HepG2 (cell line): ENCODE results near the gene MIB1. TPM values are rescaled to one million over a fixed set of nuclear protein-coding genes. Genes with fewer than 3 reads are reported as not detected.

ENCODE experiments used
- ATAC-seq: fragments of 200-7000 bp; cut with Tn5 transposase; 3 replicates; pipeline ENCODE4 v1.9.1; 2020; ENCODE audit warnings: mild to moderate bottlenecking, moderate library complexity
- BruUV-seq: library from RNA; stranded (reverse); fragments of 400-500 nt; replicated peaks from 2 replicates; lab custom pipeline; 2021; lab: Mats Ljungman, UMichigan
- CTCF ChIA-PET: fragments of 300-600 bp; formaldehyde crosslinking; extraction: SDS; loops from one replicate; lab custom pipeline; 2021; ENCODE audit warnings: low total read pairs, inconsistent platforms, low intra/inter-chr PET ratio; lab: Yijun Ruan, JAX
- POLR2A ChIA-PET: fragments of 350-600 bp; sonication (Branson Sonifier 250); formaldehyde crosslinking; loops from one replicate; lab custom pipeline; 2020; ENCODE audit warnings: antibody characterized with exemption, inconsistent platforms; lab: Yijun Ruan, JAX
- DNase-seq: peaks from one replicate; pipeline ENCODE4 v3.0.0-alpha.2; 2015; ENCODE audit warnings: low spot score
- FAIRE-seq: peaks from 3 replicates; lab custom pipeline; 2011; peaks lifted over from hg19 to GRCh38; lab: Jason Lieb, UNC
- H2AFZ ChIP-seq: one replicate; pipeline ENCODE4 v1.6.1; 2011; ENCODE audit warnings: low read length, inconsistent platforms
- H3K27ac ChIP-seq: fragments of 300-600 bp; 3 replicates; pipeline ENCODE4 v1.8.0; 2011; ENCODE audit warnings: mixed run types, mild to moderate bottlenecking, mixed read lengths, low read length, inconsistent platforms; ENCODE audit not compliant: insufficient read depth; ENCODE audit errors: extremely low read length
- H3K27me3 ChIP-seq, 2 experiments: fragments of 200-600 bp in 1 of 2; 2 replicates in 1 of 2; 3 replicates in 1 of 2; pipeline versions ENCODE4 v1.6.0 to v1.8.0; 2011; ENCODE audit warnings: low read length in 2 of 2, mild to moderate bottlenecking in 2 of 2, moderate library complexity in 2 of 2, inconsistent platforms in 1 of 2; ENCODE audit not compliant: insufficient read depth in 2 of 2, control insufficient read depth in 1 of 2
- H3K36me3 ChIP-seq, 2 experiments: fragments of 200-600 bp in 1 of 2; replicated peaks in 1 of 2; 2 replicates in 1 of 2; 3 replicates in 1 of 2; pipeline versions ENCODE4 v1.5.1 to v1.8.0; 2011; ENCODE audit warnings: low read length in 2 of 2, inconsistent platforms in 1 of 2; ENCODE audit not compliant: insufficient read depth in 2 of 2, control insufficient read depth in 1 of 2
- H3K4me1 ChIP-seq: 2 replicates; pipeline ENCODE4 v1.5.1; 2012; ENCODE audit warnings: low read length, inconsistent platforms; ENCODE audit not compliant: insufficient read depth
- H3K4me2 ChIP-seq: 2 replicates; pipeline ENCODE4 v1.6.0; 2011; ENCODE audit warnings: low read depth, low read length, inconsistent platforms
- H3K4me3 ChIP-seq, 3 experiments: fragments of 200-600 bp in 1 of 3; sonication (generic), shearing (Covaris generic) in 1 of 3; replicated peaks in 1 of 3; 2 replicates each; pipeline ENCODE4 v1.5.1; 2011 to 2016; ENCODE audit warnings: low read length in 3 of 3, inconsistent platforms in 2 of 3, low read depth in 2 of 3, mild to moderate bottlenecking in 2 of 3, control low read depth in 1 of 3, mixed read lengths in 1 of 3; ENCODE audit not compliant: insufficient read depth in 1 of 3
- H3K79me2 ChIP-seq: one replicate; pipeline ENCODE4 v1.6.1; 2011; ENCODE audit warnings: low read length, inconsistent platforms; ENCODE audit not compliant: insufficient read depth
- H3K9ac ChIP-seq: 2 replicates; pipeline ENCODE4 v1.6.0; 2011; ENCODE audit warnings: mild to moderate bottlenecking, low read depth, low read length, inconsistent platforms; ENCODE audit not compliant: insufficient read depth
- H3K9me3 ChIP-seq: 2 replicates; pipeline ENCODE4 v1.5.1; 2012; ENCODE audit warnings: mild to moderate bottlenecking, low read length
- H4K20me1 ChIP-seq: 2 replicates; pipeline ENCODE4 v1.6.0; 2011; ENCODE audit warnings: inconsistent platforms, mild to moderate bottlenecking, low read length, moderate library complexity; ENCODE audit not compliant: insufficient read depth
- ARNT ChIP-seq: fragments of 450-650 bp; IDR thresholded peaks from 2 replicates; pipeline ENCODE4 v1.6.1; 2017
- CBX1 ChIP-seq: IDR thresholded peaks from one replicate; pipeline ENCODE4 v1.6.1; 2016; ENCODE audit warnings: antibody characterized with exemption, low read depth
- CENPT ChIP-seq: sonication (generic); formaldehyde crosslinking; IDR thresholded peaks from 2 replicates; pipeline ENCODE4 v1.8.0; 2022; ENCODE audit warnings: low read depth, mild to moderate bottlenecking, moderate library complexity, missing genetic modification reagents
- LCORL ChIP-seq, 2 experiments: fragments of 450-650 bp in 1 of 2; sonication (generic) in 1 of 2; formaldehyde crosslinking in 1 of 2; IDR thresholded peaks; 2 replicates each; pipeline versions ENCODE4 v1.5.0 to v1.6.1; 2017 to 2020; ENCODE audit warnings: antibody characterized with exemption in 1 of 2, missing genetic modification reagents in 1 of 2
- MED1 ChIP-seq: sonication (generic); formaldehyde crosslinking; IDR thresholded peaks from 2 replicates; pipeline ENCODE4 v1.4.0; 2020; ENCODE audit warnings: missing genetic modification reagents
- MXD4 ChIP-seq: IDR thresholded peaks from 2 replicates; pipeline ENCODE4 v1.6.1; 2016; ENCODE audit warnings: mild to moderate bottlenecking, missing biosample characterization, missing genetic modification reagents
- NR3C1 ChIP-seq: sonication (generic); formaldehyde crosslinking; IDR thresholded peaks from 2 replicates; pipeline ENCODE4 v1.4.0; 2020; ENCODE audit warnings: missing genetic modification reagents
- RFXANK ChIP-seq: IDR thresholded peaks from 2 replicates; pipeline ENCODE4 v1.6.1; 2016
- SALL1 ChIP-seq: sonication (generic); formaldehyde crosslinking; IDR thresholded peaks from 2 replicates; pipeline ENCODE4 v1.8.0; 2022; ENCODE audit warnings: mild to moderate bottlenecking, missing genetic modification reagents
- SRSF4 ChIP-seq: fragments of 200-400 bp; formaldehyde crosslinking; IDR thresholded peaks from one replicate; pipeline ENCODE4 v1.6.1; 2018; ENCODE audit warnings: mild to moderate bottlenecking, low read depth, low read length, moderate library complexity; ENCODE audit not compliant: poor library complexity, severe bottlenecking
- ZBTB21 ChIP-seq: sonication (generic); formaldehyde crosslinking; IDR thresholded peaks from 2 replicates; pipeline ENCODE4 v1.4.0; 2020; ENCODE audit warnings: missing genetic modification reagents
- ZNF225 ChIP-seq: sonication (generic); formaldehyde crosslinking; IDR thresholded peaks from 2 replicates; pipeline ENCODE4 v1.4.0; 2020; ENCODE audit warnings: mild to moderate bottlenecking, missing genetic modification reagents
- ZNF543 ChIP-seq: sonication (generic); formaldehyde crosslinking; IDR thresholded peaks from 2 replicates; pipeline ENCODE4 v1.4.0; 2020; ENCODE audit warnings: mild to moderate bottlenecking, missing genetic modification reagents
- ZNF891 ChIP-seq: sonication (generic); formaldehyde crosslinking; IDR thresholded peaks from 2 replicates; pipeline ENCODE4 v1.5.0; 2020; ENCODE audit warnings: mild to moderate bottlenecking, missing genetic modification reagents
- in situ Hi-C: cut with HindIII; loops from 2 replicates; pipeline ENCODE4 v1.10.0; 2017; ENCODE audit warnings: low pct_unique_long_range_greater_than_20kb; ENCODE audit not compliant: extremely low pct_ligation_motif_present
- intact Hi-C: fragments of 100-400 bp; cut with micrococcal nuclease; formaldehyde crosslinking; loops from one replicate; pipeline ENCODE4 v1.10.0; 2022; ENCODE audit not compliant: unreplicated experiment
- polyA plus RNA-seq, 8 experiments: library from polyadenylated mRNA; depleted of rRNA in 3 of 8; stranded (reverse) in 7 of 8; unstranded in 1 of 8; fragments of >200 nt; fragmentation: Illumina TruSeq in 4 of 8; extraction: Trizol in 4 of 8; gene quantifications; 2 replicates each; pipeline versions ENCODE4 v1.2.1 to v1.2.3, GENCODE V29; 2011 to 2016; ENCODE audit warnings: low read depth in 4 of 8, missing spikeins in 1 of 8, mixed read lengths in 1 of 8; ENCODE audit not compliant: insufficient read depth in 1 of 8
- total RNA-seq, 5 experiments: library from RNA; depleted of rRNA; stranded (reverse); fragments of >200 nt; fragmentation: Illumina TruSeq; extraction: Trizol; gene quantifications; 2 replicates each; pipeline ENCODE4 v1.2.3, GENCODE V29; 2016; ENCODE audit warnings: low read depth in 1 of 5

Gene MIB1
- total and polyA plus RNA-seq, 2 of the 13 experiments (the other 11 are each of a cell fraction or from before 2014, with no cell fraction given) = 12.0 to 47.0 TPM

DNA sequence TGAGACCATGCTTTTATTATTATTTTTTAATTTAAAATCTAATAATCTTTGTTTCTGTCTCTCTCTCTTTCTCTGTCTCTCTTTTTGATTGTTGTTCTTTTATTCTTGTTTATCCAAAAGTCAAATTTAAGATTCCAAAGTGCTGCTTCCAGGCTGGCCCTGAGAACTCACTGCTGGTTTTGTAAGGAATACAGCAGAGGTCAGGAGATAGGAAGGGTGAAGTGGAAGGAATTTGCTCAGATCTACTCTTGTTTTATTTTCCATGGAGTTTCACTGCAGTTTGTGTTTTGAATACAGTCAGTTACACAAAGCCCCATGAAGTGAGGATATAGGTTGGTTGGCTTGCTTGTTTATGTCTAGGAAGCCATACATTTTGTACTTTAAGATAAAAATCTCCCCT, 168.1 kb downstream of the MIB1 start:
- FAIRE-seq (no peak), DNase-seq (no peak), ATAC-seq (no peak)
- no peaks in the 10 kb centered on the region for H3K4me1 ChIP-seq
- no peaks in the 10 kb centered on the region for H3K36me3 ChIP-seq
- intact Hi-C loops (no loop called here), in situ Hi-C loops (no loop called here)
- no peaks in the 10 kb centered on the region for H3K27me3 ChIP-seq
- no peak overlapping the region for H3K4me2 ChIP-seq
- no peak overlapping the region for H3K9ac ChIP-seq
- no peak for TF ChIP-seq ARNT
- no peak for TF ChIP-seq MED1 (CRISPR knock-in tag)
- no peak for TF ChIP-seq SALL1 (CRISPR knock-in tag)
- no peak for TF ChIP-seq CBX1
- no peak for TF ChIP-seq SRSF4
- no peak for TF ChIP-seq MXD4 (CRISPR knock-in tag)
- no peak for TF ChIP-seq RFXANK (CRISPR knock-in tag)
- TF ChIP-seq ZBTB21 (CRISPR knock-in tag) = no peak
- TF ChIP-seq ZNF225 (CRISPR knock-in tag) = no peak
- TF ChIP-seq ZNF891 (CRISPR knock-in tag) = no peak
- no peak for TF ChIP-seq NR3C1 (CRISPR knock-in tag)
- TF ChIP-seq ZNF543 (CRISPR knock-in tag) = no peak
- TF ChIP-seq CENPT (CRISPR knock-in tag) = no peak
- no peak for TF ChIP-seq LCORL (IDR thresholded peaks at IDR 0.05)
- no peak for TF ChIP-seq LCORL (CRISPR knock-in tag; IDR thresholded peaks at IDR 0.05)
- H3K27ac ChIP-seq = no peak overlapping the region
- POLR2A ChIA-PET = no interaction called here
- H3K4me3 ChIP-seq = no peak overlapping the region
- H3K79me2 ChIP-seq = no peaks in the 10 kb centered on the region
- no peaks in the 10 kb centered on the region for H3K9me3 ChIP-seq
- H2AFZ ChIP-seq = no peak overlapping the region
- BruUV-seq = no TSS peak
- CTCF ChIA-PET = no interaction called here
- no peaks in the 10 kb centered on the region for H4K20me1 ChIP-seq
